ENCODE measurements around the gene RSPH10B2.
"Not testable (repeated sequence)": the region's sequence is repeated elsewhere in the genome, so short reads cannot be mapped to it uniquely, and the experiment has no call there.

RSPH10B2 gene

GRCh38 chr7:6730343-6730633, 23.6 kb upstream of the RSPH10B2 start:
- Histone ChIP-seq H3K27me3 (no peaks in the 10 kb centered on the region), H3K4me1 (no peaks in the 10 kb centered on the region; the same call in 1 of the 2 replicates), H3K9me3 (0 out of 2 replicates have a peak, but pooled peaks cover 3% of the 10 kb centered on the region), H3K36me3 (peaks cover 7% of the 10 kb centered on the region), H3K4me3 (ENCODE audit: low read depth, low read length) (peak overlapping the region; percentile 85)
- no peak for DNase-seq
- no peak for TF ChIP-seq CTCF (IDR thresholded peaks at IDR 0.05; ENCODE audit: low read depth, low read length)

- not testable (repeated sequence) for H3K4me3 ChIP-seq (ENCODE audit: low read depth, low read length)
Observed at GRCh38 chr7:6738415-6738814, 15.5 kb upstream of the RSPH10B2 start.

GRCh38 chr7:6744410-6745100, 9.3 kb upstream of the RSPH10B2 start:
- not testable (repeated sequence) for H3K9me3 ChIP-seq; DNase-seq; H3K36me3 ChIP-seq; H3K27me3 ChIP-seq; H3K4me3 ChIP-seq (ENCODE audit: low read depth, low read length); H3K4me1 ChIP-seq

More at GRCh38 chr7:6738415-6738814, 15.5 kb upstream of the RSPH10B2 start:
- H3K9me3 ChIP-seq, DNase-seq, H3K27me3 ChIP-seq, H3K4me1 ChIP-seq: not testable (repeated sequence)
- peaks cover 13% of the 10 kb centered on the region for H3K36me3 ChIP-seq

GRCh38 chr7:6749335-6749734, 4.6 kb upstream of the RSPH10B2 start:
- H3K9me3 ChIP-seq; H3K27me3 ChIP-seq; H3K4me3 ChIP-seq (ENCODE audit: low read depth, low read length); DNase-seq; H3K4me1 ChIP-seq; H3K36me3 ChIP-seq: not testable (repeated sequence)

GRCh38 chr7:6750173-6750572, 3.7 kb upstream of the RSPH10B2 start:
- H3K4me1 ChIP-seq; H3K36me3 ChIP-seq; DNase-seq; H3K27me3 ChIP-seq; H3K9me3 ChIP-seq; H3K4me3 ChIP-seq (ENCODE audit: low read depth, low read length): not testable (repeated sequence)

GRCh38 chr7:6761186-6761585, 7.3 kb downstream of the RSPH10B2 start:
- not testable (repeated sequence) for H3K9me3 ChIP-seq; H3K4me1 ChIP-seq; H3K4me3 ChIP-seq (ENCODE audit: low read depth, low read length); H3K27me3 ChIP-seq; DNase-seq; H3K36me3 ChIP-seq

- not testable (repeated sequence) for DNase-seq; H3K36me3 ChIP-seq; H3K27me3 ChIP-seq; H3K4me1 ChIP-seq; H3K9me3 ChIP-seq; H3K4me3 ChIP-seq (ENCODE audit: low read depth, low read length)
Observed at GRCh38 chr7:6781581-6781980, 27.7 kb downstream of the RSPH10B2 start.

- not testable (repeated sequence) for H3K9me3 ChIP-seq; H3K27me3 ChIP-seq; H3K36me3 ChIP-seq; H3K4me1 ChIP-seq; DNase-seq; H3K4me3 ChIP-seq (ENCODE audit: low read depth, low read length)
Observed at GRCh38 chr7:6789353-6789752, 35.5 kb downstream of the RSPH10B2 start.

GRCh38 chr7:6792113-6792872, 38.4 kb downstream of the RSPH10B2 start:
- DNase-seq; H3K4me3 ChIP-seq (ENCODE audit: low read depth, low read length); H3K4me1 ChIP-seq; H3K36me3 ChIP-seq; H3K9me3 ChIP-seq; H3K27me3 ChIP-seq: not testable (repeated sequence)

GRCh38 chr7:6794276-6794675, 40.4 kb downstream of the RSPH10B2 start:
- not testable (repeated sequence) for H3K36me3 ChIP-seq

GRCh38 chr7:6797218-6797617, 43.3 kb downstream of the RSPH10B2 start:
- DNase-seq, H3K4me1 ChIP-seq: not testable (repeated sequence)

More at GRCh38 chr7:6794276-6794675, 40.4 kb downstream of the RSPH10B2 start:
- DNase-seq; H3K9me3 ChIP-seq; H3K4me1 ChIP-seq; H3K4me3 ChIP-seq (ENCODE audit: low read depth, low read length); H3K27me3 ChIP-seq: not testable (repeated sequence)

GRCh38 chr7:6798047-6798446, 44.1 kb downstream of the RSPH10B2 start:
- not testable (repeated sequence) for H3K27me3 ChIP-seq; H3K36me3 ChIP-seq; H3K4me3 ChIP-seq (ENCODE audit: low read depth, low read length); H3K9me3 ChIP-seq; H3K4me1 ChIP-seq; DNase-seq

More at GRCh38 chr7:6797218-6797617, 43.3 kb downstream of the RSPH10B2 start:
- not testable (repeated sequence) for H3K9me3 ChIP-seq; H3K27me3 ChIP-seq; H3K4me3 ChIP-seq (ENCODE audit: low read depth, low read length); H3K36me3 ChIP-seq

GRCh38 chr7:6799887-6800286, 46.0 kb downstream of the RSPH10B2 start:
- H3K9me3 ChIP-seq; DNase-seq; H3K4me1 ChIP-seq; H3K4me3 ChIP-seq (ENCODE audit: low read depth, low read length); H3K36me3 ChIP-seq; H3K27me3 ChIP-seq: not testable (repeated sequence)

- H3K4me3 ChIP-seq (ENCODE audit: low read depth, low read length); H3K27me3 ChIP-seq; DNase-seq; H3K36me3 ChIP-seq; H3K4me1 ChIP-seq; H3K9me3 ChIP-seq: not testable (repeated sequence)
Observed at GRCh38 chr7:6800331-6800730, 46.4 kb downstream of the RSPH10B2 start.

- H3K9me3 ChIP-seq; H3K36me3 ChIP-seq; H3K4me3 ChIP-seq (ENCODE audit: low read depth, low read length); H3K4me1 ChIP-seq; DNase-seq; H3K27me3 ChIP-seq: not testable (repeated sequence)
Observed at GRCh38 chr7:6807393-6807918, 53.6 kb downstream of the RSPH10B2 start.
